K562 (cell line): ENCODE results near the gene PRRC2A. TPM values are rescaled to one million over a fixed set of nuclear protein-coding genes. Genes with fewer than 3 reads are reported as not detected.
A peak's percentile ranks its signal among the peaks of the same experiment; 100 is the strongest.

Experiments
- ATAC-seq: fragments of 200-7000 bp; cut with Tn5 transposase; 3 replicates; pipeline ENCODE4 v1.9.1; 2020; ENCODE audit warnings: moderate library complexity
- BruUV-seq: library from RNA; stranded (reverse); fragments of 400-500 nt; replicated peaks from 2 replicates; lab custom pipeline; 2021; lab: Mats Ljungman, UMichigan
- CTCF ChIA-PET: fragments of 300-600 bp; formaldehyde crosslinking; extraction: SDS; loops from one replicate; lab custom pipeline; 2021; ENCODE audit warnings: low intra/inter-chr PET ratio; lab: Yijun Ruan, JAX
- POLR2A ChIA-PET: fragments of 300-600, 350-650 bp; sonication (Branson Sonifier 250); formaldehyde crosslinking; extraction: SDS; loops from one replicate; lab custom pipeline; 2021; ENCODE audit warnings: antibody characterized with exemption, inconsistent platforms; lab: Yijun Ruan, JAX
- DNase-seq, 4 experiments: peaks; one replicate each; pipeline versions ENCODE4 v3.0.0 to v3.0.0-alpha.2; 2011 to 2018; ENCODE audit warnings: low spot score in 3 of 4, mixed read lengths in 3 of 4; ENCODE audit errors: extremely low read depth in 1 of 4
- FAIRE-seq: peaks from 2 replicates; lab custom pipeline; 2011; peaks lifted over from hg19 to GRCh38; lab: Jason Lieb, UNC
- H2AFZ ChIP-seq: 2 replicates; pipeline ENCODE4 v1.6.0; 2011; ENCODE audit warnings: low read depth, low read length, control low read depth, inconsistent platforms
- H3K27ac ChIP-seq: fragments of 200-600 bp; 3 replicates; pipeline ENCODE4 v1.8.0; 2011; ENCODE audit warnings: low read depth, mild to moderate bottlenecking, control low read depth, inconsistent platforms, low read length, moderate library complexity, mixed read lengths; ENCODE audit errors: extremely low read depth
- H3K27me3 ChIP-seq, 2 experiments: fragments of 300-600 bp in 1 of 2; 2 replicates in 1 of 2; 3 replicates in 1 of 2; pipeline versions ENCODE4 v1.6.0 to v1.8.0; 2011; ENCODE audit warnings: inconsistent platforms in 2 of 2, low read length in 2 of 2, mild to moderate bottlenecking in 1 of 2, mixed read lengths in 1 of 2, moderate library complexity in 1 of 2; ENCODE audit not compliant: control insufficient read depth in 2 of 2, insufficient read depth in 2 of 2
- H3K36me3 ChIP-seq: fragments of 300-600 bp; 3 replicates; pipeline ENCODE4 v1.8.0; 2011; ENCODE audit warnings: mild to moderate bottlenecking, low read length, inconsistent platforms; ENCODE audit not compliant: control insufficient read depth, insufficient read depth
- H3K4me1 ChIP-seq, 2 experiments: fragments of 200-600 bp in 1 of 2; replicated peaks in 1 of 2; 2 replicates in 1 of 2; 3 replicates in 1 of 2; pipeline versions ENCODE4 v1.5.1 to v1.8.0; 2011; ENCODE audit warnings: inconsistent platforms in 2 of 2, low read length in 2 of 2, mild to moderate bottlenecking in 1 of 2, mixed read lengths in 1 of 2, moderate library complexity in 1 of 2; ENCODE audit not compliant: control insufficient read depth in 2 of 2, insufficient read depth in 2 of 2
- H3K4me2 ChIP-seq: 2 replicates; pipeline ENCODE4 v1.6.1; 2011; ENCODE audit warnings: low read length, control low read depth, inconsistent platforms, mixed read lengths; ENCODE audit not compliant: insufficient read depth
- H3K4me3 ChIP-seq: fragments of 200-600 bp; sonication (generic), shearing (Covaris generic); 2 replicates; pipeline ENCODE4 v1.5.1; 2016; ENCODE audit warnings: control low read depth, inconsistent platforms
- H3K79me2 ChIP-seq: fragments of 200-600 bp; 3 replicates; pipeline ENCODE4 v1.8.0; 2011; ENCODE audit warnings: low read length, inconsistent platforms; ENCODE audit not compliant: control insufficient read depth, insufficient read depth
- H3K9ac ChIP-seq, 2 experiments: 2 replicates each; pipeline versions ENCODE4 v1.6.0 to v1.6.1; 2011; ENCODE audit warnings: low read depth in 2 of 2, low read length in 2 of 2, control low read depth in 1 of 2, inconsistent platforms in 1 of 2, mild to moderate bottlenecking in 1 of 2, mixed read lengths in 1 of 2; ENCODE audit not compliant: insufficient read depth in 1 of 2
- H3K9me1 ChIP-seq: one replicate; pipeline ENCODE4 v1.6.0; 2011; ENCODE audit warnings: inconsistent platforms, mild to moderate bottlenecking, low read length, moderate library complexity; ENCODE audit not compliant: control insufficient read depth, insufficient read depth
- H3K9me3 ChIP-seq: replicated peaks from 2 replicates; pipeline ENCODE4 v1.5.1; 2011; ENCODE audit warnings: low read depth, low read length, inconsistent platforms; ENCODE audit not compliant: control insufficient read depth, insufficient read depth
- H4K20me1 ChIP-seq: replicated peaks from 2 replicates; pipeline ENCODE4 v1.6.1; 2011; ENCODE audit warnings: low read length, inconsistent platforms, mixed read lengths; ENCODE audit not compliant: control insufficient read depth, insufficient read depth
- BDP1 ChIP-seq: IDR thresholded peaks from 3 replicates; pipeline ENCODE4 v1.6.1; 2011; ENCODE audit not compliant: insufficient read length, insufficient read depth
- HNRNPL ChIP-seq: fragments of 200-400 bp; formaldehyde crosslinking; IDR thresholded peaks from 2 replicates; pipeline ENCODE4 v1.6.1; 2017; ENCODE audit warnings: low read depth, mild to moderate bottlenecking, low read length
- NFXL1 ChIP-seq: fragments of 450-650 bp; formaldehyde crosslinking; IDR thresholded peaks from 2 replicates; pipeline ENCODE4 v1.4.0; 2021; ENCODE audit warnings: mild to moderate bottlenecking
- NR4A1 ChIP-seq, 2 experiments: fragments of 250-450 bp in 1 of 2; fragments of 450-650 bp in 1 of 2; sonication (Bioruptor Pico) in 1 of 2; IDR thresholded peaks; 2 replicates each; pipeline versions ENCODE4 v1.4.0 to v1.6.1; 2016 to 2020; ENCODE audit warnings: mild to moderate bottlenecking in 2 of 2, missing compliant biosample characterization in 1 of 2, missing genetic modification characterization in 1 of 2, moderate library complexity in 1 of 2
- RBM17 ChIP-seq: fragments of 200-400 bp; formaldehyde crosslinking; IDR thresholded peaks from 2 replicates; pipeline ENCODE4 v1.6.1; 2017; ENCODE audit warnings: low read depth, mild to moderate bottlenecking, low read length, borderline replicate concordance
- RFX5 ChIP-seq: IDR thresholded peaks from 2 replicates; pipeline ENCODE4 v1.6.1; 2011; ENCODE audit warnings: low read depth, mild to moderate bottlenecking, improper control_type of control experiment, low read length
- WGBS: fragments of 100-300 bp; shearing (Covaris generic); methylation state at CpG from one replicate; pipeline ENCODE4 v1.1.6; 2016; ENCODE audit warnings: low coverage, mixed read lengths; ENCODE audit not compliant: insufficient coverage; ENCODE audit errors: missing lambda C conversion rate; 5-methylcytosine and 5-hydroxymethylcytosine counted together
- in situ Hi-C: fragments of 300-500 bp; cut with MboI; formaldehyde crosslinking; loops from 4 replicates; pipeline ENCODE4 v1.15.0; 2018; ENCODE audit warnings: inconsistent platforms, mixed read lengths
- intact Hi-C: fragments of 100-400 bp; cut with micrococcal nuclease; formaldehyde crosslinking; loops from 2 replicates; pipeline ENCODE4 v1.14.2; 2022
- polyA plus RNA-seq, 8 experiments: library from polyadenylated mRNA; depleted of rRNA in 4 of 8; stranded (reverse) in 5 of 8; unstranded in 3 of 8; fragments of >200 nt; fragmentation: Nextera tagmentation in 2 of 8; fragmentation: Illumina TruSeq in 1 of 8; extraction: Ambion mirVana in 2 of 8; extraction: Trizol in 1 of 8; gene quantifications; 2 replicates each; pipeline versions ENCODE4 v1.2.1 to v1.2.3, GENCODE V29; 2011 to 2014; ENCODE audit warnings: inconsistent platforms in 1 of 8, missing spikeins in 1 of 8
- total RNA-seq, 7 experiments: library from RNA; depleted of rRNA in 6 of 7; stranded (reverse); fragments of >200 nt in 6 of 7; fragmentation: Illumina TruSeq in 2 of 7; extraction: Trizol in 2 of 7; gene quantifications; 2 replicates each; pipeline versions ENCODE4 v1.2.1 to v1.2.3, GENCODE V29; 2011 to 2021; ENCODE audit warnings: low replicate concordance in 1 of 7
- TF ChIP-seq, protein P1 (sequence below): sonication (generic); formaldehyde crosslinking; IDR thresholded peaks from 2 replicates; pipeline ENCODE4 v1.8.0; 2023; ENCODE audit warnings: mild to moderate bottlenecking, missing genetic modification reagents

Gene PRRC2A
- total and polyA plus RNA-seq, 9 of the 15 experiments (the other 6 are each of a cell fraction or from before 2014, with no cell fraction given): 1.0 to 332 (median 63.0) TPM

DNA sequence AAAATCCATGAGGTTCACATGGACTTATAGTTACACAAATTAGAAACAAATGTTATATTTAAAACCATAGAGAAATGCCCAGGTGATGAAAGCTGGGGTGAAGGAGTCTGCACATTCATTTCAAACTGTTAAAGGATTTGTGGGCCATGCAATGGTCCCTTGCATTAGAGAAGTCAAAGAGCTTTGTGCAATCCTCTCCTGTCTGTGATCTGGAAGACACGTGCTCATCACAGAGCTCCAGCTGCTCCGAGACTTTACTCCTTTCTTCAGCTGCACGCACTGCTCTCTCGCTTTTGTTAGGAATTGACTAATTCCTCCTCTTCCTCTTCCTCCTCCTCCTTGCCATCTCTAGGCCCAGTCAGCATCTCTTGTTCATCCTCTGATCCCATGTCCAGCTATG, 9.5 kb upstream of the PRRC2A start (continued):
- TF ChIP-seq BDP1: no peak
- TF ChIP-seq RBM17: no peak
- TF ChIP-seq NR4A1 (CRISPR knock-in tag; IDR thresholded peaks at IDR 0.05): no peak
- no peak for TF ChIP-seq NR4A1 (tag; IDR thresholded peaks at IDR 0.05)
- no peak for TF ChIP-seq HNRNPL
- TF ChIP-seq NFXL1 (CRISPR knock-in tag): no peak
- TF ChIP-seq, all 486 proteins: peak for 0

GRCh38 chr6:31614075-31614619, 6.4 kb upstream of the PRRC2A start:
- H3K9ac ChIP-seq: peak overlapping the region in 1 of 2 experiments; percentile 6; a peak in 1 of 4 replicates
- H3K27me3 ChIP-seq: no peaks in the 10 kb centered on the region
- no peaks in the 10 kb centered on the region for H3K9me1 ChIP-seq
- ChIA-PET CTCF (no interaction called here), POLR2A (interaction anchor here (0.6 kb wide), 1 partner anchor 76 kb away, joined by 5 read pairs; no protein-coding TSS in a partner anchor)
- H3K4me2 ChIP-seq: no peak overlapping the region
- peaks cover 34 to 36% of the 10 kb centered on the region in 2 experiments for H3K4me1 ChIP-seq
- no peaks in the 10 kb centered on the region; the same call in 2 of the 3 replicates for H3K79me2 ChIP-seq
- H3K9me3 ChIP-seq: no peaks in the 10 kb centered on the region
- no TSS peak for BruUV-seq
- 69% methylated on average over 7 of the region's 8 CpGs for WGBS
- no peak overlapping the region for H3K4me3 ChIP-seq
- FAIRE-seq (no peak), ATAC-seq (no peak; the same call in 2 of the 3 replicates)
- no peaks in the 10 kb centered on the region for H4K20me1 ChIP-seq
- in situ Hi-C loops: no loop called here
- no peaks in the 10 kb centered on the region for H3K36me3 ChIP-seq
- intact Hi-C loops: no loop called here
- no peak overlapping the region for H3K27ac ChIP-seq
- H2AFZ ChIP-seq: peak overlapping the region; percentile 58
- TF ChIP-seq, protein P1, sequence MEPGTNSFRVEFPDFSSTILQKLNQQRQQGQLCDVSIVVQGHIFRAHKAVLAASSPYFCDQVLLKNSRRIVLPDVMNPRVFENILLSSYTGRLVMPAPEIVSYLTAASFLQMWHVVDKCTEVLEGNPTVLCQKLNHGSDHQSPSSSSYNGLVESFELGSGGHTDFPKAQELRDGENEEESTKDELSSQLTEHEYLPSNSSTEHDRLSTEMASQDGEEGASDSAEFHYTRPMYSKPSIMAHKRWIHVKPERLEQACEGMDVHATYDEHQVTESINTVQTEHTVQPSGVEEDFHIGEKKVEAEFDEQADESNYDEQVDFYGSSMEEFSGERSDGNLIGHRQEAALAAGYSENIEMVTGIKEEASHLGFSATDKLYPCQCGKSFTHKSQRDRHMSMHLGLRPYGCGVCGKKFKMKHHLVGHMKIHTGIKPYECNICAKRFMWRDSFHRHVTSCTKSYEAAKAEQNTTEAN: 0 out of 2 replicates have a peak, but pooled peaks have one; percentile 24
- no peak for TF ChIP-seq RFX5
- TF ChIP-seq, all 486 proteins: peak for 1
- no peak for DNase-seq
